Measurements from ENCODE around the gene MACROD2. TPM values are rescaled to one million over a fixed set of nuclear protein-coding genes. Genes with fewer than 3 reads are reported as not detected.

MACROD2 gene
- total and polyA plus RNA-seq, 2 of the 4 experiments (the other 2 are of a cell fraction), result not detected

- H3K4me1 ChIP-seq (ENCODE audit: control insufficient read depth, insufficient read depth, low read length), result no peaks in the 10 kb centered on the region
- POLR2A ChIA-PET (ENCODE audit: unreplicated experiment), result no interaction called here
- H3K79me1 ChIP-seq (ENCODE audit: low read depth in 1 of 2, low read length in 2 of 2), result no peaks in the 10 kb centered on the region
- H2BK120ac ChIP-seq (ENCODE audit: low read depth, low read length), result no peak overlapping the region
- no peak overlapping the region for H2BK20ac ChIP-seq (ENCODE audit: low read depth, low read length)
- ATAC-seq (ENCODE audit: low read depth), result no peak
- CTCF ChIA-PET, result no interaction called here
- H4K5ac ChIP-seq (ENCODE audit: low read depth, low read length), result no peak overlapping the region
- no peak overlapping the region for H4K91ac ChIP-seq (ENCODE audit: insufficient read depth, low read depth, low read length)
- H3K27ac ChIP-seq (ENCODE audit: insufficient read depth, low read length), result no peak overlapping the region
- no peak for DNase-seq
- no peaks in the 10 kb centered on the region for H4K20me1 ChIP-seq (ENCODE audit: insufficient read depth, low read length)
- WGBS, 2 experiments (ENCODE audit: extremely low coverage in 2 of 2, insufficient read length in 1 of 2), result no CpG with 5 or more reads among the region's 2 CpGs
- H3K23ac ChIP-seq (ENCODE audit: low read depth, low read length), result no peak overlapping the region
- no peak overlapping the region for H3K4me3 ChIP-seq (ENCODE audit: insufficient read depth, low read depth, low read length)
- no peak overlapping the region for H2AK5ac ChIP-seq (ENCODE audit: low read depth, low read length)
- no peak overlapping the region for H3K14ac ChIP-seq (replicated peaks; ENCODE audit: low read depth, low read length)
- H3K56ac ChIP-seq (ENCODE audit: extremely low read depth, insufficient read depth, low read length), result no peak overlapping the region
- no peak overlapping the region for H2AFZ ChIP-seq (replicated peaks; ENCODE audit: low read length, poor library complexity)
- no peak overlapping the region for H3K9ac ChIP-seq (ENCODE audit: low read depth, low read length)
- intact Hi-C loops (cut with micrococcal nuclease), result no loop called here
- no peak overlapping the region for H3K18ac ChIP-seq (ENCODE audit: low read depth, low read length)
- H4K8ac ChIP-seq (ENCODE audit: low read depth in 2 of 2, low read length in 2 of 2), result no peak overlapping the region
- TF ChIP-seq BHLHE40 (IDR thresholded peaks at IDR 0.05; ENCODE audit: low read depth, low read length) (no peak), SMC3 (IDR thresholded peaks at IDR 0.05; ENCODE audit: low read depth, low read length) (no peak), ELK1 (IDR thresholded peaks at IDR 0.05; ENCODE audit: borderline replicate concordance, low read depth, low read length) (no peak), CTCF (conservative IDR thresholded peaks at IDR 0.05; ENCODE audit: low read depth, low read length) (no peak), RAD21 (IDR thresholded peaks at IDR 0.05; ENCODE audit: low read length) (no peak), RCOR1 (IDR thresholded peaks at IDR 0.05; ENCODE audit: insufficient replicate concordance, low read length) (no peak), MAZ (IDR thresholded peaks at IDR 0.05; ENCODE audit: borderline replicate concordance, low read depth, low read length) (no peak), USF2 (IDR thresholded peaks at IDR 0.05; ENCODE audit: low read depth, low read length) (no peak), MXI1 (IDR thresholded peaks at IDR 0.05; ENCODE audit: borderline replicate concordance, low read depth, low read length) (no peak), MAFK (IDR thresholded peaks at IDR 0.05; ENCODE audit: low read depth, low read length) (no peak), POLR2A (IDR thresholded peaks at IDR 0.05; ENCODE audit: low read depth, low read length) (no peak), NFE2L2 (IDR thresholded peaks at IDR 0.05; ENCODE audit: low read depth, low read length) (no peak), FOS (IDR thresholded peaks at IDR 0.05; ENCODE audit: low read depth, low read length) (no peak), CEBPB (IDR thresholded peaks at IDR 0.05; ENCODE audit: low read depth, low read length) (no peak), RFX5 (IDR thresholded peaks at IDR 0.05; ENCODE audit: low read depth, low read length) (no peak), CHD1 (IDR thresholded peaks at IDR 0.05; ENCODE audit: low read depth, low read length) (no peak)
- H2BK5ac ChIP-seq (ENCODE audit: low read depth, low read length, poor library complexity, severe bottlenecking), result no peak overlapping the region
- peaks cover 2% of the 10 kb centered on the region; the same call in 1 of the 2 replicates for H3K9me3 ChIP-seq (ENCODE audit: control insufficient read depth, insufficient read depth, low read length)
- H2AK9ac ChIP-seq (replicated peaks; ENCODE audit: low read depth, low read length, poor library complexity), result no peak overlapping the region
- no peak overlapping the region for H3K4ac ChIP-seq (ENCODE audit: low read depth, low read length)
- H2BK15ac ChIP-seq (ENCODE audit: low read depth, low read length), result no peak overlapping the region
- H3K36me3 ChIP-seq (ENCODE audit: control insufficient read depth, insufficient read depth, low read length), result no peaks in the 10 kb centered on the region
- no peaks in the 10 kb centered on the region for H3K27me3 ChIP-seq (ENCODE audit: control insufficient read depth, insufficient read depth, low read length)
- in situ Hi-C loops (cut with MboI; ENCODE audit: low sequenced_read_pairs), result no loop called here
- H3K4me2 ChIP-seq (ENCODE audit: low read depth, low read length), result no peak overlapping the region
- no TSS peak for BruUV-seq (replicated peaks)
- dilution Hi-C loops (cut with HindIII; ENCODE audit: low sequenced_read_pairs, unreplicated experiment), result no loop called here
- H3K9me1 ChIP-seq (ENCODE audit: insufficient read depth, low read length), result no peaks in the 10 kb centered on the region
Measured at GRCh38 chr20:14906908-14907434, 911.7 kb downstream of the MACROD2 start.

Data from IMR-90 (cell line).